Activated T-cell treated with anti-CD3 and anti-CD28 coated beads for 4 hours (primary cell): Measurements from ENCODE around the gene ADD1.

Experiments
- DNase-seq: peaks from one replicate; pipeline ENCODE4 v3.0.0-alpha.2; 2020

Gene ADD1

GRCh38 chr4:2835978-2836377 is 7.7 kb upstream of the ADD1 start:
- DNase-seq = no peak

GRCh38 chr4:2836391-2836859 is 7.2 kb upstream of the ADD1 start:
- no peak for DNase-seq

- no peak for DNase-seq
Measured at GRCh38 chr4:2837110-2837903, 6.3 kb upstream of the ADD1 start.

GRCh38 chr4:2837904-2838496 is 5.6 kb upstream of the ADD1 start:
- peak; percentile 47 for DNase-seq

- DNase-seq = no peak
Measured at GRCh38 chr4:2839060-2839459, 4.6 kb upstream of the ADD1 start.

GRCh38 chr4:2842687-2843262 is 869 bp upstream of the ADD1 start:
- DNase-seq = no peak

- DNase-seq = no peak
Measured at GRCh38 chr4:2843941-2844584, 419 bp downstream of the ADD1 start.

GRCh38 chr4:2846172-2846571 is 2.5 kb downstream of the ADD1 start:
- no peak for DNase-seq

GRCh38 chr4:2847302-2847871 is 3.7 kb downstream of the ADD1 start:
- no peak for DNase-seq

GRCh38 chr4:2848449-2848848 is 4.8 kb downstream of the ADD1 start:
- no peak for DNase-seq

GRCh38 chr4:2849267-2850152 is 5.9 kb downstream of the ADD1 start:
- DNase-seq = no peak

GRCh38 chr4:2850966-2851798 is 7.5 kb downstream of the ADD1 start:
- DNase-seq = no peak

GRCh38 chr4:2852481-2852921 is 8.9 kb downstream of the ADD1 start:
- DNase-seq = no peak

GRCh38 chr4:2855584-2855983 is 11.9 kb downstream of the ADD1 start:
- no peak for DNase-seq

- no peak for DNase-seq
Measured at GRCh38 chr4:2856266-2856665, 12.6 kb downstream of the ADD1 start.

GRCh38 chr4:2857349-2857927 is 13.8 kb downstream of the ADD1 start:
- DNase-seq = no peak

GRCh38 chr4:2858451-2859217 is 15.0 kb downstream of the ADD1 start:
- no peak for DNase-seq

GRCh38 chr4:2859514-2859913 is 15.9 kb downstream of the ADD1 start:
- no peak for DNase-seq

GRCh38 chr4:2860391-2861348 is 17.0 kb downstream of the ADD1 start:
- DNase-seq = no peak
